Breast epithelium (tissue), 4 donors: ENCODE results near the gene CASP8. TPM values are rescaled to one million over a fixed set of nuclear protein-coding genes. Genes with fewer than 3 reads are reported as not detected.

Experiments
- DNase-seq, 2 donors: peaks; one replicate each; pipeline ENCODE4 v3.0.0-alpha.2; 2019; ENCODE audit warnings: low spot score in 2 of 2
- H3K27ac ChIP-seq, 2 donors: fragments of 200-600 bp; sonication (generic) in 1 of 2; one replicate each; pipeline ENCODE4 v1.5.1; 2016 to 2019; ENCODE audit warnings: mild to moderate bottlenecking in 1 of 2
- H3K27me3 ChIP-seq, 2 donors: fragments of 200-600 bp; sonication (generic) in 1 of 2; one replicate each; pipeline versions ENCODE4 v1.5.1 to v1.6.0; 2017 to 2019; ENCODE audit warnings: control low read depth in 1 of 2, mild to moderate bottlenecking in 1 of 2
- H3K36me3 ChIP-seq: fragments of 200-600 bp; one replicate; pipeline ENCODE4 v1.5.1; 2019
- H3K4me1 ChIP-seq, 2 donors: fragments of 200-600 bp; sonication (generic); one replicate each; pipeline ENCODE4 v1.5.1; 2016 to 2019; ENCODE audit warnings: control low read depth in 1 of 2
- H3K4me3 ChIP-seq, 3 donors: fragments of 200-600 bp; sonication (generic); 1 replicate in 2 of 3; 2 replicates in 1 of 3; pipeline ENCODE4 v1.5.1; 2016 to 2019; ENCODE audit warnings: mild to moderate bottlenecking in 3 of 3, moderate library complexity in 2 of 3
- H3K9me3 ChIP-seq, 2 donors: fragments of 200-600 bp; sonication (generic) in 1 of 2; one replicate each; pipeline ENCODE4 v1.5.1; 2016 to 2019; ENCODE audit warnings: control low read depth in 1 of 2
- POLR2A ChIP-seq: fragments of 450-650 bp; IDR thresholded peaks from one replicate; pipeline ENCODE4 v1.6.1; 2016; ENCODE audit warnings: antibody characterized with exemption, mild to moderate bottlenecking, moderate library complexity
- POLR2AphosphoS5 ChIP-seq, 3 donors: sonication (generic); formaldehyde crosslinking; IDR thresholded peaks; one replicate each; pipeline ENCODE4 v1.6.1; 2017; ENCODE audit warnings: antibody characterized with exemption in 3 of 3
- intact Hi-C: fragments of 100-400 bp; cut with DNase I; formaldehyde crosslinking; loops from one replicate; pipeline ENCODE4 v1.15.1; 2023; ENCODE audit warnings: low total_unique reads
- total RNA-seq, 3 donors: library from RNA; depleted of rRNA; stranded (reverse); fragments of >200 nt; gene quantifications; one replicate each; pipeline ENCODE4 v1.1.0, GENCODE V29; 2016
- TF ChIP-seq, protein P1 (sequence below), 3 donors: fragments of 450-650 bp; IDR thresholded peaks; one replicate each; pipeline ENCODE4 v1.5.1; 2016 to 2017; ENCODE audit warnings: antibody characterized with exemption in 3 of 3, mild to moderate bottlenecking in 3 of 3, moderate library complexity in 3 of 3

Gene CASP8
- total RNA-seq, 3 donors from 2014 or later = 18.2 to 28.8 (median 21.3) TPM

DNA sequence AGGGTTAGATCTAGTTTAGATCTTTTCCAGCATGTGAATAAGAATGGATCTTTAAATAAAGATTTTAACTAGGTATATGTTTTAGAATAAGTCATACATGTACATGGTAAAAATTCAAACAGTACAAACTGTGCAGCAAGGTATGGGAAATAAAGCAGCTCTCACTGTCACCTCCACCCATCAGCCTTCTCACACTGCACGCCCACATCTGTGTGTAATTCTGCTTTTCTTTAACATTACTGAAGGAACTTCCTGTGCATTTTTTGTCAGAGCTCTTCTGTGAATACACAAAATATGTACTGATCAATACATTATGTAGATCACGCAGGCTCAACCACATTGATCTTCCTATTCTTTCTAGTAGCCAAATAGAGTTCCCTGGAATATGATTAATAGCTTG is 3.4 kb downstream of the CASP8 start:
- no peaks in the 10 kb centered on the region for H3K4me1 ChIP-seq
- TF ChIP-seq POLR2A = no peak
- intact Hi-C loops = no loop called here
- H3K36me3 ChIP-seq = no peaks in the 10 kb centered on the region
- H3K27ac ChIP-seq = no peak overlapping the region
- no peaks in the 10 kb centered on the region for H3K27me3 ChIP-seq
- H3K4me3 ChIP-seq = no peak overlapping the region
- no peak for DNase-seq
- H3K9me3 ChIP-seq = no peaks in the 10 kb centered on the region

DNA sequence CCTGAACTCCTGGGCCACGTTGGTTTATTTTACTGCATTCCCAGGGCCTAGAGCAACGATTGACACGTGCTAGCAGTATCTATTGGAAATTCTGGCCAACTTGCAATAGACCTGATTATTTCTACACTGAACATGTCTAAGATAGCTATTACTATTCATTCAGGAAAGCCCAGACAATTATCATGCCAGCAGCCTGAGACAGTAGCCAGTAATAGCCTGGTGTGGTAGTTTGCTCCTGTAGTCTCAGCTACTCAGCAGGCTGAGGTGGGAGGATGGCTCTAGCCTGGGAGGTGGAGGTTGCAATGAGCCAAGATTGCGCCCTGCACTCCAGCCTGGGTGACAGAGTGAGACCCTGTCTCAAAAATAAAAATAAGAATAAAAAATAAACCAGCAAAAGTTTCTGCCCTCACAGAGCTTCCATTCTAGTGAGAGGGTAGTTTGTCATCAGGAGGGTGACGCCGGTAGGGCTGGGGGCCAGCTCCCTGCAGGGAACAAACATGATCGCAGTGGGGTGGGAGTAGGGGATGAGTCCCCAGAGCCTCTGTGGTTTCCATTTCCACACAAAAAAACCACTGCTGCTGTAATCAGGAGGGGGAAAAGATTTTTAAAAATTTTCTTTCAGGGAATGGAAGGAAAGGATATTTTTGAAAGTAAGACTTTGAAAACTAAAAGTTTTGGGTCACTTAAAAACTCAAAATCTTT is 4.3 kb downstream of the CASP8 start:
- Histone ChIP-seq H3K9me3 (no peaks in the 10 kb centered on the region), H3K36me3 (no peaks in the 10 kb centered on the region), H3K27me3 (no peaks in the 10 kb centered on the region), H3K4me3 (no peak overlapping the region), H3K27ac (no peak overlapping the region), H3K4me1 (no peaks in the 10 kb centered on the region)
- intact Hi-C loops = no loop called here
- DNase-seq = no peak
- TF ChIP-seq POLR2A = no peak

DNA sequence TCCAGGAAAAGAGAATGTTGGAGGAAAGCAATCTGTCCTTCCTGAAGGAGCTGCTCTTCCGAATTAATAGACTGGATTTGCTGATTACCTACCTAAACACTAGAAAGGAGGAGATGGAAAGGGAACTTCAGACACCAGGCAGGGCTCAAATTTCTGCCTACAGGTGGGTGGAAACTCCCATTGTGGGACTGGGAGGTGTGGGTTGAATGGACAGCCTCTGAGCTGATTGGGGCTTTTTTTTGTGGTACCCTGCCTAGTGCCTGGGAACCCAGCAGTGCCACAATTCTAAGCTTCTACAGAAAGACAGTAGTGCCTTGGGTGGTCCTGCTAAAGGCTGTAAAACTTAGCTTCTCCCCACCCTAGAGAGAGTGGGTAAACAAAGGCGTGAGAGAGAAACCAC is 6.3 kb downstream of the CASP8 start:
- Histone ChIP-seq H3K36me3 (no peaks in the 10 kb centered on the region), H3K4me1 (no peaks in the 10 kb centered on the region), H3K27ac (no peak overlapping the region), H3K9me3 (no peaks in the 10 kb centered on the region), H3K27me3 (no peaks in the 10 kb centered on the region), H3K4me3 (no peak overlapping the region)
- DNase-seq = no peak
- intact Hi-C loops = no loop called here
- TF ChIP-seq POLR2A (no peak), POLR2AphosphoS5 (IDR thresholded peaks at IDR 0.05) (no peak)
- TF ChIP-seq, protein P1, sequence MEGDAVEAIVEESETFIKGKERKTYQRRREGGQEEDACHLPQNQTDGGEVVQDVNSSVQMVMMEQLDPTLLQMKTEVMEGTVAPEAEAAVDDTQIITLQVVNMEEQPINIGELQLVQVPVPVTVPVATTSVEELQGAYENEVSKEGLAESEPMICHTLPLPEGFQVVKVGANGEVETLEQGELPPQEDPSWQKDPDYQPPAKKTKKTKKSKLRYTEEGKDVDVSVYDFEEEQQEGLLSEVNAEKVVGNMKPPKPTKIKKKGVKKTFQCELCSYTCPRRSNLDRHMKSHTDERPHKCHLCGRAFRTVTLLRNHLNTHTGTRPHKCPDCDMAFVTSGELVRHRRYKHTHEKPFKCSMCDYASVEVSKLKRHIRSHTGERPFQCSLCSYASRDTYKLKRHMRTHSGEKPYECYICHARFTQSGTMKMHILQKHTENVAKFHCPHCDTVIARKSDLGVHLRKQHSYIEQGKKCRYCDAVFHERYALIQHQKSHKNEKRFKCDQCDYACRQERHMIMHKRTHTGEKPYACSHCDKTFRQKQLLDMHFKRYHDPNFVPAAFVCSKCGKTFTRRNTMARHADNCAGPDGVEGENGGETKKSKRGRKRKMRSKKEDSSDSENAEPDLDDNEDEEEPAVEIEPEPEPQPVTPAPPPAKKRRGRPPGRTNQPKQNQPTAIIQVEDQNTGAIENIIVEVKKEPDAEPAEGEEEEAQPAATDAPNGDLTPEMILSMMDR (IDR thresholded peaks at IDR 0.05) = no peak

DNA sequence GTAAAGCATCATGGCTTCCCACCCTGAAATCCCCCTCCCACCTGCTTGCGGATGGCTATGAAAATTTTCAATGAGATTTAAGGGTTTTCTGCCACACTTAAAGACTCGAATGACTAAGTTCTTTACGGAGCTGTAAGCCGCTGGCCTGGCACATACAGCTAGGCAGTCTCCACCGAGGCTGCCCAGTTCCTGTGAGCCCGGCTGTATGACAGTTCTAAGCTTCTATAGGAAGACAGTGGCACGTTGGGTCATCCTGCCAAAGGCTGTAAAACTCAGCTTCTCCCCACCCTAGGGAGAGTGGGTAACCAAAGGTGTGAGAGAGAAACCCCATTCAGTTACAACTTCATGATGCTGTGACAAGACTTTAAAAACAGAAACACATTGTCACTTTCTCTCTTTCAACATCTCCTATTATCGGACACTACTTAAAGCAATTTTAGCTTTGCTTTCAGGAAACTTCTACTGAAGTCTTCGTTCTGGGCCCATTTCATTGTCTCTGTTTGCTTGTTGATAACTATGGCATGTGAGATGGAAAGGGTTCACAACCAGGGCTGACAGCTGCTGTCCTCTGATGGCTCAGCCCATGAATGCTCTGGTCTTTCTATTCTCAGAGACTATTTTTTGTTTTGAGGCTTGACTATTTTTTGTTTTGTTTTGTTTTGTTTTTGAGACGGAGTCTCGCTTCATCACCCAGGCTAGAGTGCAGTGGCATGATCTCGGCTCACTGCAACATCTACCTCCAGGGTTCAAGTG is 7.1 kb downstream of the CASP8 start:
- no peak for TF ChIP-seq POLR2A
- TF ChIP-seq, protein P1 (IDR thresholded peaks at IDR 0.05) = no peak
- no peak for TF ChIP-seq POLR2AphosphoS5 (IDR thresholded peaks at IDR 0.05)
- H3K9me3 ChIP-seq = no peaks in the 10 kb centered on the region
- no peaks in the 10 kb centered on the region for H3K27me3 ChIP-seq
- no peak overlapping the region for H3K4me3 ChIP-seq
- H3K27ac ChIP-seq = no peak overlapping the region
- intact Hi-C loops = no loop called here
- H3K36me3 ChIP-seq = no peaks in the 10 kb centered on the region
- DNase-seq = no peak
- no peaks in the 10 kb centered on the region for H3K4me1 ChIP-seq

DNA sequence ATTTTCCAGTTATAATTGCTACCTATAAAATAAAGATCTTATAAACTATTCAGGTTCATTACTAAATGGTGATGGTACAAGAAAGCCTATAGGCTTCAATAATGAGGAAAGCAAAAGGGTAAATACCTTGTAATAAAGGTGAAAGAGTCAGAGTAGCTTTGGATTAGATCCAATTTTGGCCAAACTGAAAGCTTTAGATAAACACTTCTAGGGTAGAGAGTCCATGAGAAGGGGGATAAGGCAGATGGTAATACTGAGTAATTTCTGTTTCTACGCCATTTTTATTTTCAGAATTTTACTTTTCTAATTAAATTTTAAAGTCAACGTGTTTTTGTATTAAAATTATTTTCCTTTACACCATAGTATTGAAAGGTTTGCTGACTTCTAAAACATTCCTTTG is 9.4 kb downstream of the CASP8 start:
- TF ChIP-seq POLR2A (no peak), POLR2AphosphoS5 (IDR thresholded peaks at IDR 0.05) (no peak)
- TF ChIP-seq, protein P1 (IDR thresholded peaks at IDR 0.05) = no peak
- Histone ChIP-seq H3K4me1 (no peaks in the 10 kb centered on the region), H3K27ac (no peak overlapping the region), H3K27me3 (no peaks in the 10 kb centered on the region), H3K36me3 (no peaks in the 10 kb centered on the region), H3K9me3 (no peaks in the 10 kb centered on the region), H3K4me3 (no peak overlapping the region)
- intact Hi-C loops = no loop called here
- DNase-seq = no peak

DNA sequence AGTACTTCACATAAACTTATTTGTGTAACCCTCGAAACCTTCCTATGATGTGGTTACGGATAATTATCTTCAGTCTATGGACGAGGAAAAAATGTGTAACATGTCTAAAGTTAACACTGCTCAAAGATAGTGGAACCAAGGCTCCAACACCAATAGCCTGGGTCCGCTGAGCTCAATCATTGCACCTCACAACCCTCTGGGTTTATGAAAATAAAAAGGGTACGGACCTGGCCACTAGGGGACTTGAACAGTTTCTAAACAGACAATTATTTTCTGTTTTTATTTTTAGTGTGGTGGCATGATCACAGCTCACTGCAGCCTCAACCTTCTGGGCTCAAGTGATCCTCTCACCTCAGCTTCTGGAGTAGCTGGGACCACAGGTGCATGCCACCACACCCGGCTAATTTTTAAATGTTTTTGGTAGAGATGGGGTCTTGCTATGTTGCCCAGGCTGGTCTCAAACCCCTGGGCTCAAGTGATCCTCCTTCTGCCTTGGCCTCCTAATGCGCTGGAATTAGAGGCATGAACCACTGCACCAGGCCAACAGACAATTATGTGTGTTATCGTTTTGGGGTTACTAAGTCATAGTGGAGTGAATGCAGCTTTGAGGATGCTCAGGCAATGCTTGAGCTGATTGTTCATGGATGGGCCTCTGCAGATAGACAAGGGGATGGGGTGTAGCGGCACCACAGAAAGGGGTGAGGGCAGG is 10.1 kb downstream of the CASP8 start:
- Histone ChIP-seq H3K9me3 (no peaks in the 10 kb centered on the region), H3K4me1 (no peaks in the 10 kb centered on the region), H3K27ac (no peak overlapping the region), H3K36me3 (no peaks in the 10 kb centered on the region), H3K27me3 (no peaks in the 10 kb centered on the region), H3K4me3 (no peak overlapping the region)
- no peak for TF ChIP-seq POLR2A
- TF ChIP-seq, protein P1 (IDR thresholded peaks at IDR 0.05) = no peak
- no peak for DNase-seq
- intact Hi-C loops = no loop called here
